ENCODE data around the gene GJD4.

GRCh38 chr10:35585903-35586535 lies 19.1 kb upstream of the GJD4 start:
- TF ChIP-seq CTCF (conservative IDR thresholded peaks at IDR 0.05; ENCODE audit: low read length) (no peak), EZH2phosphoT487 (IDR thresholded peaks at IDR 0.05; ENCODE audit: borderline replicate concordance, low read depth, low read length) (no peak)
